GM19324 (cell line): ENCODE measurements around the gene TMEM37.

Experiments
- ATAC-seq: cut with Tn5 transposase; IDR thresholded peaks from one replicate; pipeline ENCODE4 v1.9.1; 2021; ENCODE audit warnings: mild to moderate bottlenecking, moderate library complexity; ENCODE audit not compliant: unreplicated experiment, low FRiP score

Gene TMEM37

GRCh38 chr2:119416299-119416923 is 15.2 kb upstream of the TMEM37 start:
- ATAC-seq: no peak

GRCh38 chr2:119417908-119418307 is 13.7 kb upstream of the TMEM37 start:
- no peak for ATAC-seq

DNA sequence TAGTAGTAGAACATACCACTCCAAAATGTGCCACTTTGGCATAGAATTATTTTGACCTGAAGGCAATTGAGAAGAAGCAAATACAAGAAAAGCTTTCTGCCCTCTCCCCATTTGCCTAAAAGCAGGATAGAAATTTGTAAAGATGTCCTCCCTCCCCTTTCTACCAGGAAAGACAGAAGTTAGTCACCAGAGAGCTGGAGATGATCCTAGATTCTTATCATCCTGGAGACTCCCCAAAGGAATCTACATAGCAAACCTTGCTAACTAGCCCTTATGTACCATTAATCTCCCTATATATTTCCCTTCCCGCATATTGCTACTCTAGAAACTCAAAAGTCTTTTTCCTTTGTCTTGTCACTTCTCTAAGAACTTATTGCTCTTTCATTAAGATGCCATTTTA is 12.6 kb upstream of the TMEM37 start:
- no peak for ATAC-seq

DNA sequence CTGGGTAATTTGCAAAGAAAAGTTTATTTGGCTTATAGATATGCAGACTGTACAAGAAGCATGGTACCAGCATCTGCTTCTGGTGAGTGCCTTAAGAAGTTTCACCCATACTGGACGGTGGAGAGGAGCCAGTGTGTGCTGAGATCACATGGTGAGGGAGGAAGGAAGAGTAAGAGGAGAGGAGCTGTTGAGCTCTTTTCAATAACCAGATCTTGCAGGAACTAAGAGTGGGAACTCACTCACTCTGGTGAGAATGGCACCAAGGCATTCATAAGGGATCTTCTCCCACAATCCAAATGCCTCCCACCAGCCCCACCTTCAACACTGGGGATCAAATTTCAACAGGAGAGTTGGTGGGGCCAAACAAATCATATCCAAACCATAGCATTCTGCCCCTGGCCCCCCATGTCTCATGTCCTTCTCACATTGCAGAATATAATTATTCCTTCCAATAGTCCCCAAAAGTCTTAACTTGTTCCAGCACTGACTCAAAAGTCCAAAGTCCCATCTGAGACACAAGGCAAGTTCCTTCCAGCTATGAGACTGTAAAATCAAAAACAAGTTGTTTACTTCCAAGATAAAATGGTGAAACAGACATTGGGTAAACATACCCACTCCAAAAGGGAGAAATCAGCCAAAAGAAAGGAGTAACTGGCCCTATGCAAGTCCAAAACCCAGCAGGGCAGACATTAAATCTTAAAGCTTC is 11.7 kb upstream of the TMEM37 start:
- ATAC-seq: no peak

- no peak for ATAC-seq
Observed at GRCh38 chr2:119421304-119421703, 10.3 kb upstream of the TMEM37 start.

- ATAC-seq: no peak
Observed at GRCh38 chr2:119421741-119422140, 9.9 kb upstream of the TMEM37 start.

DNA sequence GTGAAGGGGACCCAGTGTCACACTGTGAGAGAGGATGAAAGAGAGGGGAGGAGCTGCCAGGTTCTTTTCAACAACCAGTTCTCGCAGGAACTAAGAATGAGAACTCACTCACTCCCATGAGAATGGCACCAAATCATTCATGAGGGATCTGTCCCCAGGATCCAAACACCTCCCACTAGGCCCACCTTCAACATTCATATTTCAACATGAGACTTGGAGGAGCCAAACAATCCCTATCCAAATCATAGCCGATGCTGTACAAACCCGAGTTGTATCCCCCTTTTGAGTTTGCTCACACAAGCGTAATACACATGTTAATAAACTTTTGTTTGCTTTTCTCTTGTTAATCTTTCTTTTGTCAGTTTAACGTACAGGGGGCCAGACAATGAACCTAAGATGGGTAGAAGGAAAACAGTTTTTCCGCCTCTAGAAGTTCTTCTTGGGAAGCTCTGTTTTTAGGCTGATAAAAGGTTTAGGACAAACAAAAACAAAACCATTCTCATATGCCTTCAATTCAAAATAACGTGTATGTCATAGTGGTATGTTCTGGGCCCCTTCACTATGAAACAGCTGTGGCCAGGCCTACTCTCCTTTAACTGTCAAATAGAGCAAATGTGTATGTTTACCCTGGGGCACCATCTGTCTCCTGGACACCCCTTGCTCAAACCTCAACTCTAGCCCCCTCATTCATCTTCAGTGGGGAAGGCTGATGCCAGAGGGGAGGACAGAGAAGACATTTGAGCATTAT is 9.1 kb upstream of the TMEM37 start:
- ATAC-seq: no peak

DNA sequence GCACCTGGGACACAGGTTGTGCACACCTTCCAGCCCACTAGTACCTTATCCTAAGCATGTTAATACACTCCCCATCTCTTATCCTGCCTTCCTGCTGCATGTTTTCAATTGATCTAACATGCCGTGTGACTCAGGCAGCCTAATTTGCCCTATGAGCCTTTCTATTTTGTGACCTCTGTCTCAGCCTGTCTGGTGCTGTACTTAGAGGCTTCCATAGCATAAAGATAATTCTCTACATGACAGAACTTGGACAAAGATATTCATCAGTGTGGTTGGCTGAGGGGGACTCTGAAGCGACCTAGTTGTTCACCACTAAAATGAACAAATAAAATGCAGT is 8.6 kb upstream of the TMEM37 start:
- no peak for ATAC-seq

- ATAC-seq: no peak
Observed at GRCh38 chr2:119423811-119424210, 7.8 kb upstream of the TMEM37 start.

DNA sequence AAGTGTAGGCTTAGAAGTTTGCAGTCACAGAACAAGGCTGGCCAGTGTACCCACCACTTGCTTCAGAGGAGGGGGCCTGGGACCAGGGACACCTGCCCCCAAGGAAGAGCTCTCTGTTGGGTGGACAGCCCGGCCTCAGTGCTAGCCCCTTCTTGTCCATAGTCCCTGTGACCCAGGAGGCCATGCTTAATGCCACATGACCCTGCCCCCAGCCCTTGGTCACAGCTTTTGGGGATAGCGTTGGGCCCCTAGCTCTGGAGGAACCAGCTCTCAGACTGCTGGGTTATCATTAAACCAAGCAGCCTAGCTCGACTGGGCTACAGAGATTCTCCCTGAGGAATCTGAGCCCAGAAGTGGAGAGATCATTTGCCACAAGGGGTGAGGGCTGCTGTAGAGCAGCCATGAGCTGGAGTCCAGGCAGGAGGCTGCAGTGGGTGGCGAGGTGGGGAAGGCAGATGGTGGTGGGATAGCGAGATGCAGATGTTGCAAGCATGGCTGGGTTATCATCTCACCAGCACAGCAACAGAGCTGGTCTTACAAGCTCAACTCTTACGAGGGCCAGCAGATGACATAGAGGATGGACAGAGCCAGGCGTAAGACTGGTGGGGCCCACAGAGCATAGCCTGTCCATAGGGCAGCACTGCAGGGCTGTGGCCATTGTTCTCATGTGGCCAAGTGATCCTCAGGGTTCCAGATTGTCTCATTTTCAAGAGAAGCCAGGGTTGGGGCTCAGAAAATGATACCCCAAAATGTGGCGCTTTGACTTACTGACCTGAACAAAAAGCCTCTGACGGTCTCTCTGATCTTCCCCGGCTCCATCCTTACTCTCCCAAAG is 7.2 kb upstream of the TMEM37 start:
- no peak for ATAC-seq

DNA sequence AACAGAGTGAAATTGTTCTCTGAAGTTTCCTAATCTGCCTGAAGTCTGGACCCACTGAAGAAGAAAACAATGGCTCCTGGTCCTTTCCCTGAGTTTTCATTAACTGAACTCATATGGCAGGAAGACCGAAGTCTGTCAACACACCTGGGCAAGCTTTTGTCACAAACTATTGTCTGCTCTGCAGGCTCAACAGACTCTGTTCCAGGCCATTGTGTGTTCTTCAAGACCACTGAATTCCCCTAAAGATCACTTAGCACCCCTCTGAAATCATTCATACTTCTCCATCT is 6.6 kb upstream of the TMEM37 start:
- no peak for ATAC-seq

GRCh38 chr2:119425620-119426395 is 5.8 kb upstream of the TMEM37 start:
- ATAC-seq: no peak

- ATAC-seq: no peak
Observed at GRCh38 chr2:119426396-119426675, 5.3 kb upstream of the TMEM37 start.

DNA sequence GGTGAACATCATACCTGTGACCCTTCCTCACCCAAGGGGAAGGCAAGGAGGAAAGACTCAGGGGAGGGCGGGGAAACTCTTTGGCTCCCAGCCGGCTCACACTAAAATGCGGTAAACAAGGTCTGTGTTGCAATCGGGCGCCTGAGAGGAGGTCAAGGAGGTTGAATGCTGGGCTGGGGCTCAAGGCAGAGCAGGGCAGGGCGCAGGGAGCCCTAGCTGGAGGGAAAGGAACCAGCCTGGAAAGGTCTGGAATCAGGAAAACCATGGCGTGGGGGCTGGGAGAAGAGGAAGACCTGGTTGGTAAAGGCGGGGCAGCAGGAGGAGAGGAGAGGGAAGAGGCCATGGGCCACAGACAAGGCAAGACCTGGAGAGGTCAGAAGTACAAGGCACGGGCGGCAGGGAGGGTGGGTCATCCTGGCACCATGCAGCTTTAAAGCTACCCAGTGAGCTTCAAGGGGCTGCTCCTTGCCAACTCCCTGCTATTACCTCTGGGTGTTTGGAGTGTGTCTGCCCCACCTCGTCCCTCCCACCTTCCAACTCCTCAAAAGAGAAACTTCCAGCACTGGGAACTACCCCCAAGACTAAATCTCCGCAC is 4.8 kb upstream of the TMEM37 start:
- ATAC-seq: no peak

DNA sequence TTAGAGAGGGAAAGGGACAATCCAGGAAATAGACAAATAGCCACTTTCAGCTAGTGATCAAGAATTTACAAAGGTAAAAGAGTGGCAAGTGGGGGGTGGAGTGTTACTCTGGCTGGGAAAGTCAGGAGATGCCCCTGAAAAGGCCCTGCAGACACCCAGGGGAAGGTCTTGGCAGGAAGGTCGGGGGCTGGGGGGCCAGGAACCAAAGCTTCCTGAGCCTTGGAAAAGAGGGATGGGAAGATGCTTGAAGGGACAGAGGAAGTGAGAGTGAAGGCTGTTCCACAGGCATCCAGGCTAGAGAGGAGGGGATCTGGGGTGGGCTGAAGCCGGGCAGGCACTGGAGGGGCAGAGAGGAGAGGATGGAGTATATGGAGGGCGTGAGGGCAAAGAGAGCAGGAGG is 3.9 kb upstream of the TMEM37 start:
- ATAC-seq: no peak

DNA sequence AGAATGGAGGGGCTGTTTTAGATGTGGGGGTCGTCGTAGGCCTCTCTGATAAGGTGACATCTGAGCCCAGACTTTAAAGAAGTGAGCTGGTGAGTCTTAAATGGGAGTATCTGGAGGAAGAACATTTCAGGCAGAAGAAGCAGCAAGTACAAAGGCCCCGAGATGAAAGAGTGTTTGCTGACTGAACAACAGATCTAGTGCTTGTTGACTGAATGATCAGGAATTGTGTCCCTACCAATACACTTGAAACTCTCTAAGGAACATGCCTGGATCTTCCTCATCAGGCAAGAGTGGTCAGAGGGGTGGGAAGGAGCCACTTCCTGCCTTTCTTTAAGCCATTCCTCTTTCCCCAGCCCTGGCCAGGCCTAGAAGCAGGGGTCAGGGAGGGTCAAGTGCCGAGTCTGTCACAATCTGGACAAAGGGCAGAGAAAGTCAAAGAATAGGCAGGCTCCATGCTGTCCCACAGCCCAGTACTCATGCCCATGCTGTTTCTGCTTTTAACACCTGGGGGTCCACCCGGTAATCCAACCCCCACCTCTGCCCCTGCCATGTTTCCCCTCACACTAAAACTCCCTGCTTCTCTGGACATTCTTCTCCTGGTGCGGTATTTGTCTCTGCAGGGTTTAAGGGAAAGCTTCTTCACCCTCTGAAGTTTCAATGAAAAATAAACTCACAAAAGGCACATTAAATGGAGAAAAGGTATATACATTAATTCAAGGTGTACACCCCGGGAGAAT is 3.0 kb upstream of the TMEM37 start:
- ATAC-seq: no peak

- no peak for ATAC-seq
Observed at GRCh38 chr2:119429225-119429981, 2.3 kb upstream of the TMEM37 start.

GRCh38 chr2:119430023-119430498 is 1.6 kb upstream of the TMEM37 start:
- no peak for ATAC-seq
